MM.1S (cell line): ENCODE data around the gene SOD1.

Source experiments
- EZH2 ChIP-seq: fragments of 300-600 bp; sonication (generic); optimal IDR thresholded peaks from 2 replicates; pipeline ENCODE3; 2017; ENCODE audit warnings: low read depth, mild to moderate bottlenecking, antibody characterized with exemption, low read length, mixed read lengths
- TF ChIP-seq, protein P1 (sequence below): fragments of 300-600 bp; sonication (generic); IDR thresholded peaks from 2 replicates; pipeline ENCODE4 v1.5.1; 2016; ENCODE audit warnings: antibody characterized with exemption, low read length, mixed read lengths

- TF ChIP-seq, protein P1, sequence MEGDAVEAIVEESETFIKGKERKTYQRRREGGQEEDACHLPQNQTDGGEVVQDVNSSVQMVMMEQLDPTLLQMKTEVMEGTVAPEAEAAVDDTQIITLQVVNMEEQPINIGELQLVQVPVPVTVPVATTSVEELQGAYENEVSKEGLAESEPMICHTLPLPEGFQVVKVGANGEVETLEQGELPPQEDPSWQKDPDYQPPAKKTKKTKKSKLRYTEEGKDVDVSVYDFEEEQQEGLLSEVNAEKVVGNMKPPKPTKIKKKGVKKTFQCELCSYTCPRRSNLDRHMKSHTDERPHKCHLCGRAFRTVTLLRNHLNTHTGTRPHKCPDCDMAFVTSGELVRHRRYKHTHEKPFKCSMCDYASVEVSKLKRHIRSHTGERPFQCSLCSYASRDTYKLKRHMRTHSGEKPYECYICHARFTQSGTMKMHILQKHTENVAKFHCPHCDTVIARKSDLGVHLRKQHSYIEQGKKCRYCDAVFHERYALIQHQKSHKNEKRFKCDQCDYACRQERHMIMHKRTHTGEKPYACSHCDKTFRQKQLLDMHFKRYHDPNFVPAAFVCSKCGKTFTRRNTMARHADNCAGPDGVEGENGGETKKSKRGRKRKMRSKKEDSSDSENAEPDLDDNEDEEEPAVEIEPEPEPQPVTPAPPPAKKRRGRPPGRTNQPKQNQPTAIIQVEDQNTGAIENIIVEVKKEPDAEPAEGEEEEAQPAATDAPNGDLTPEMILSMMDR = no peak
- no peak for TF ChIP-seq EZH2
These were observed 36.9 kb downstream of the SOD1 start for GRCh38 chr21:31696424-31696823.
